NCI-H1436 (cell line): ENCODE results near the gene IRX6.

Source experiments
- DNase-seq: peaks from one replicate; lab custom pipeline; 2025; lab: John Stamatoyannopoulos, UW

IRX6 gene

DNA sequence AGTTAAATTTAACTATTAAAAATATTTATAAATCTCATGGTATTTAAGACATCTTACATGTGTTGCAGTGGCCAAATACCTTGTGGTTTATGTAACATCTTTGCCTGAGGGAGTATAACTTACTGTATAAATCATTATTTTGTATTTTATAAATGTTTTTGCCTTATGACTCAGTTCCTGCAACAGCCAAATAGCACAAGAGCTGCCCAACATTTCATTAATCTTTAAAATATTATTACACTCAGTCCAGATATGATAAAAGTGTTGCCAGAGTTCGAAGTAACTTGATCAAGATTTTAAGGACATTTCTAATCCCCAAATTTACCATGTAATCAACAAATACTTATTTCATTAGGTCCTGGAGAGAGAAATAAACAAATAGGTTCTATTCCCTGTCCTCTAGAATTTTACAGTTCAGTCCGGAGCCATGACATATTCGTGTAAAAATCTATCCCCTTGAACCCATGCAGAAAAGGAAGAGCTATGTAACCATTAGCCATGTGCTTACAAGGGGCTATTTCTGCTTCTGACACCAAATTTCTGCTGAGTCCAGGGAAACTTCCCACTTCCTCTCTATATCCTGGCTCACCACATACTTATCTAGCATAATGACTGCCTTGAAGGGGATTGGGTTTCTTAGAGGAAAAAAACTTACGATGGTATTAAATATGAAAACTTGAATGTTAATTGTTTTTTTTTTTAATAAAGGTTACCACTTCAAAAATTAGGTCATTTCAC is 44.0 kb downstream of the IRX6 start:
- DNase-seq = no peak

DNA sequence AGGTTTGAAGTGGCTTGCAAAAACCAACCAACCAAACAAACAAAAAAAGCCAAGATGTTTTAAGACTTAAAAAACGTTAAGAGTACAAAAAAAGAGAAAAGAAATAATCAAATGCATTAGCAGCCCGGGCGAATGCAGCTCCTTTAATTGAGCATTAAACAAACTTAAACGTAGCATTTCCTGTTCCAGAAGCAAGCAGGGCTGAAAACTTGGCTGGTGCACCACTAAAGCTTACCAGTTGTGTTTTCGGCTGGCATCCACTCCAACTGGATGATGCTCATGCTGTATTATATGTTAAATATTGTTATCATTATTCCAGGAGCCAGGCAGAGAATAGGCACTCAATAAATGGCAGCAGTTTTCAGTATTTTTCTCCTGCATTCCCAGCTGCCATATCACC is 45.1 kb downstream of the IRX6 start:
- DNase-seq = no peak

DNA sequence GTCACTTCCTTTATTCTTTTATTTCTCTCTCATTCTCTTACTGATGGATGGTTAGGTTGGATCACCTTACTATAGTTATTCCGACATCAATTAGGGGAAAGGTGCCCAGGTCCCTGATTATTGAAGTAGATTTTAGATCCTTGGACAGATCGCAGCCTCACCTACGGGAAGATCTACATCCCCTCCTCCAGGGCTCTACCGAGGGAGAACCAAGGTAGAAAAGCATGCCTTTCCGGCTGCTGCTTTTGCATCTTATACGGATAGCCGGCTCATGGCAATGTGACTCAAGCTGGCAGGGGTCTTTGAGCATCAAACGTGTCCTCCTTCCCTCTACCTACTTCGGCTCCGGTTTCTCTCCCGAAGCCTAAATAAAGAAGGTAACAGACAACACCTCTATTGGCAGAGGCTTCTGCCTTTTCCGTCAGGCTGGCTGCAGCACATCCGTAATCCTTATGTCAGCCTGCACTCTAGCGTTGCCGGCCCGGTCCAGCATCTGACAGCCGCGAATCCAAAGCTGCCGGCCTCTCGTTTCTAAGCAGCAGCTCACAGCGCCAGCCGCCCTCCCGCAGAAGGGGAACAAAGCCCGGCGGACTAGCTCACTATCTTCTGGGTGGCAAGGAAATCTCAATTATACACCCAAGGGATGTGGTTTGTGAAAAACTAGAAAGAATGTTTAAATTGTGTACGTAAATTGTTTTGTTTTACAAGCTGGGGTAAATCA is 46.9 kb downstream of the IRX6 start:
- peak; percentile 37 for DNase-seq

DNA sequence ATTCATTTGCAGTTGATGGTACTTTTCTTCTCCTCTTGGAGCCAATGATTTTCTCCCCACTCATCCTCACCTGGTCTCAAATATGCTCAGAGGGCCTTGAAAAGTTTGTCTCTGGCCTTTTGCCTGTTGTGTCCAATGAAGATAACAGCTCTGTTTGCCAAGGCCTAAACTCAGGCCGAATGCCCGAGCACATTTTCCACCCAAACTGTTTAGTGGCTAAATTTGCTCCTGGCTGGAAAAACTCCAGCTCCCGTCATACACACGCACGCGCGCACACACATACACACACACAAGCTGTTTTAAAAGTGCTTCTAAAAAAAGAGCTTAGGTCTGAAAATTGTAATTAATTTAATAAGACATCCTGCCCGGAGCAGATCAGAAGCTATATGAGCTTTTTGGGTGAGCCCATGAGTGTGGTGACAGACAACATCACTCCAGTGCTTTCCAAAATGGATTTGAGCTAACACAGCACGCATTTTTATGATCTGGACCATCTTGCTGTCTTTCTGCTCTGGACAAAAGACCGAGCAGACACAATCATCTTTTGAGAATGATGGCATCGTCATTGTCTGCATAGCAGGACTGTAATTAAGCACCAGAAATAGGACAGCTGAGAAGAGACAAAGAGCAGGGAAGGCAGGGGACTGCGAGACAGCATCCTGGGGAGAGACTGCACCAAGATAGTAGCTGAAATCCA is 48.9 kb downstream of the IRX6 start:
- DNase-seq = no peak

DNA sequence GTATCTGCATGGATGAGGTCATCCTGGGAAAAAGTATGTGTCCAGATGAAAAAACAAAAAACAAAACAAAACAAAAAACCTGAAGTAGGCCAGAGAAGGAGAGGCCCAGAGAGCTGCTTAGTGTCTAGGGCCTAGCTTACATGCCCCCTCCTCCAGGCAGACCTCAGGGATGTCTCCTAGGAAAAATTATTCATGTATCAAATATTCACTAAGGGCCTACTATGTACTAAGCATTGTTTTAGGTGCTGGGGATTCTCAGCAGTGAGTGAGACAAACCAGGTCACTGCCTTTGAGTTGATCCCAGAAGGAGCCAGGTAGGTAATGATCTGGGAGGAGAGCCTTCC is 49.5 kb downstream of the IRX6 start:
- DNase-seq = no peak

DNA sequence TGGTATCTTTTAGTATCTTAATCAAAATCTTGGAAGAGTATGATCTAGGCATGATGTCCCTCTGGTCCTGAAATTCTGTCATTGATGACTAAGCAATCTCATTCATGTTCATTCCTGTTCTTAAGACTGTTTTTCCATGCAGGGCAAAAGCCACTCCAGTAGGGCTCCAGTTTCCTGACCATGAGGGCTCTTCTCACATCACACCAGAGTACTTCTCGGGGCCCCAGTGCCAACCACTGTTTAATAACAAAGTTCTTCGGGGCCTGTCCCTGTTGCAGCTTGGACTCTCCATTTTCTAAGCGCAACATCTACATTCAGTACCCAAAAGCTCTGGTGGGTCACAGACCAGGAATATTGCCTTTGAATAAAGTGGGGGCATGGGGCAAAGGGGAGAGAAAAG is 52.0 kb downstream of the IRX6 start:
- DNase-seq = no peak

DNA sequence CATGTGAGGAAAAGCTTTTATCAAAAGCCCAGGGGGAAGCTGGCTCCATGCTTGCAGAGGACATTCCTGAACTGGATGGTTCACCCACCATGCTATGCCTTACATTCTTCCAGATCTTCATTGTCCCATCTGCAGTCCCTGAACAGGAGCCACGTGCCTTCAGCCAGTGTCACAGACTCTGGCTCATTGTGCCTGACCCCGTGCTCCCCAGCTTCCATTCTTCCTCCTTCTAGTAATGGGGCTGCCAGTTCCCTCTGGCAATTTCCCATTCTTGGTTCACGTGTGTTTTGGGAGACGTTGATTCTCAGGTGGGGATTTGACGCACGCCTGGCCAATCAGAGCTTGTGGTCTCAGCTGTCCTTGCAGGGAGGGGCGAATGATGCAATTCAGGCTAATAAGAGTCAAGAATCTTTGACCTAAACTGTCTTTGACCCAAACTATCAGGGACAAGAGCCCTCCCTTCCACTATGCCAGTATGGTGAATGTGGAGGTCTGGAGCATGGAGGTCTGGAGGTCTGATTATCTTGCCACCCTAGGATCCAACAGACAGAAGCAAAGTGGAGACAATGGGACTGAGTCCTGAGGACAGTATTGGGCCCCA is 52.7 kb downstream of the IRX6 start:
- no peak for DNase-seq

DNA sequence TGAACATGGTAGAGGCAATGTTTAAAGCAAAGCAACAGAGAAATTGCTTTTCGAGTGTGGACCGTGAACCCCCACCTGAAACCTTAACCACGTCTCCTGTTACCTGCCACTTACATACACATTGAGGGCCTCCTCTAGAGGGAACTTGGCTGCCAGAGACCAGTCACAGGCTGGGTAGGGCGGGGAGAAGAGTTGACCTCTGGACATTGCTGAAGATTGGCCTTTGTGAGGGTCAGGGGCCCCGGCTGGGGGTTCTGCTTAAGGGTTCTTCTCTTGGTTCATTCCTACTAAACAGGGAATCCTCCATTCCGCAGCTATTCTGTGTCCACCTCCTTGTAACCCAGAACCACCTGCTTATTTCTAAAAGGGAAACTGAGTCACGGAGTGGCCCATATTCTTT is 53.8 kb downstream of the IRX6 start:
- no peak for DNase-seq

DNA sequence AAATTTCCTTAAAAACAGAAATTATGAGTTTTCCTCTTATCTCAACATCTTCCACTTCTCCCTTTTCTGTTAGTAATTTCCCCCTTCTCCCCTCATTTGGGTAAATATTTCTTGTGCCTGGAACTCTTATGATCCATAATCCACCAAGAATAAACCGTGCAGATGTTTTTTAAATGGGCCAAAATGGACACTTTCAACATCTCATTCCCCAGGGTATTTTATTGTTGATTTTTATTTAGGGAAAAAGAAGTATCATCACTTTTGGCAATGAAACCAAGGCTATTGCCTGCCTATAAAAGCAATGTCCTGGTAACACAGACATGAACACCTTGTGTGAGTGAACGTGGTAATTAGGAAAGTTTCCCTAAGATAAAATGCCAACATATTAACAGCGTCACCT is 54.6 kb downstream of the IRX6 start:
- DNase-seq = no peak

DNA sequence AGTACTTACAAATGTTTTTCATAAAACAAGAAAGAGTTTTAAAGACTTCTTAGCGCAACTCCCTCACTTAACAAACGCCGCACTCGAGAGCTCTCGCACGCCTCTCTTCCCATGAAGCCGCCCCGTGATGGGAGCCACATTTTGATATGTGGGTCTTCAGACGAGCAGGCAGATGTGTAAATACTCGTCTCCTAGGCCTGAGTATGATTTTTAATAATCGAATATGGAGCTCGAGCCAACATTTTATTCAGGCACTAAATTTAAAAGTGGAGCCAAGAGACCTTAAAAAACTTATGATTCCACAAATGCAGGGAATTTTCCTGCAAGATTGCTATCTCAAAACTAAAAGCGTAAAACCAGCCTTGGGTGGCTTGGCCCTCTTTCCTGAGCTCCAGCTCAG is 55.4 kb downstream of the IRX6 start:
- no peak for DNase-seq

DNA sequence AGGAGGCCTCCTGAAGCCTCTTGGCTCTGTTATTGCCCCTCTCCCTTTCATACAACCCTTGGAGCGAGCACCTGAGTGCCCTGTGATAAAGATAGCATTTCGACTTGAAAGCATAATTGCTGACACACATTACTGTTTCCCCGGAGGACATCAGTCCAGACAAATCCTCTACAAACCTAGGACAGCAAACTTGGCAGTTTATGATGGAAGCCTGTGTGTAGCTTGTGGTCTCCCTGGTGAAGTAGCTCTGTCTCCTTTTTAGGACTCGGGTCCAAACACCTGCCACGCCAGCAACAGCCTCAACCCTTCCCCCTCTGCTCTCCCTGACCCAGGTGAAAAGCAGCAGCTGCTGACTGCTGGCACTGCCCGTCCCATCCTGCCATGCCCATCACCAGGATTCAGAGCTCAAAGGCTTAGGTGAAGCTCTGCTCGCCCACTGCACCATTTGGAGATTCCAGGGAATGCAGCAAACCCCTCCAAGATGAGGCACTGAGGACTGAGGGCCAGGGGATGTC is 55.9 kb downstream of the IRX6 start:
- DNase-seq = no peak
